ENCODE measurements around the gene TNFSF13B.

DNA sequence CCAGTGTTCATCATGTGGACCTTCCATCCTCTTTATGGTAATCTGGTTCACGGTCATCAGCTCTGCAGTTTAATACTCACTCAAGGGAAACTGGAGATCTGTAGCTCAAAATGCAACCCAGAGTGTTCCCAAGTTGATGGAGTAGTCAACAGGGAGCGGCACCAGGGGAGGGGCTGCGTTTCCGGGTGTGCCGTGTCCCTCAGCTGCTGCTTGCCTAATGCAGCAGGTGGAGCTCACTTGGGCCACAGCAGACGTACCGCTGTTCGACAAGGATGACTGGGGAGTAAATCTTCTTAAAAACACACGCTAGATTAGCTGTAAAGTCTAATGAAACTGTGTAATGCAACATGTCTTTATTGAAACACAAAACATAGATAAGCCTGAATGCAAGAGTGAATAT is 81.1 kb downstream of the TNFSF13B start:
- TF ChIP-seq, protein P1, sequence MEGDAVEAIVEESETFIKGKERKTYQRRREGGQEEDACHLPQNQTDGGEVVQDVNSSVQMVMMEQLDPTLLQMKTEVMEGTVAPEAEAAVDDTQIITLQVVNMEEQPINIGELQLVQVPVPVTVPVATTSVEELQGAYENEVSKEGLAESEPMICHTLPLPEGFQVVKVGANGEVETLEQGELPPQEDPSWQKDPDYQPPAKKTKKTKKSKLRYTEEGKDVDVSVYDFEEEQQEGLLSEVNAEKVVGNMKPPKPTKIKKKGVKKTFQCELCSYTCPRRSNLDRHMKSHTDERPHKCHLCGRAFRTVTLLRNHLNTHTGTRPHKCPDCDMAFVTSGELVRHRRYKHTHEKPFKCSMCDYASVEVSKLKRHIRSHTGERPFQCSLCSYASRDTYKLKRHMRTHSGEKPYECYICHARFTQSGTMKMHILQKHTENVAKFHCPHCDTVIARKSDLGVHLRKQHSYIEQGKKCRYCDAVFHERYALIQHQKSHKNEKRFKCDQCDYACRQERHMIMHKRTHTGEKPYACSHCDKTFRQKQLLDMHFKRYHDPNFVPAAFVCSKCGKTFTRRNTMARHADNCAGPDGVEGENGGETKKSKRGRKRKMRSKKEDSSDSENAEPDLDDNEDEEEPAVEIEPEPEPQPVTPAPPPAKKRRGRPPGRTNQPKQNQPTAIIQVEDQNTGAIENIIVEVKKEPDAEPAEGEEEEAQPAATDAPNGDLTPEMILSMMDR (IDR thresholded peaks at IDR 0.05) = no peak
- TF ChIP-seq SIN3A (IDR thresholded peaks at IDR 0.05; ENCODE audit: borderline replicate concordance, insufficient read depth, low read depth, low read length) (no peak), REST (IDR thresholded peaks at IDR 0.05; ENCODE audit: insufficient read depth in 1 of 2, low read depth in 2 of 2, low read length in 1 of 2) (no peak), POLR2AphosphoS5 (IDR thresholded peaks at IDR 0.05; ENCODE audit: low read depth, low read length) (no peak), TCF7L2 (IDR thresholded peaks at IDR 0.05; ENCODE audit: low read depth, low read length) (no peak)
